NCI-H1930 (cell line): ENCODE measurements around the gene MIB1.

Experiments
- DNase-seq, 2 experiments: peaks; one replicate each; lab custom pipeline; 2025; lab: John Stamatoyannopoulos, UW

The MIB1 gene

GRCh38 chr18:21815101-21815500, 74.5 kb downstream of the MIB1 start:
- DNase-seq: no peak

- no peak for DNase-seq
Observed at GRCh38 chr18:21820033-21820810, 79.6 kb downstream of the MIB1 start.

- no peak for DNase-seq
Observed at GRCh38 chr18:21820811-21821143, 80.2 kb downstream of the MIB1 start.

- DNase-seq: no peak
Observed at GRCh38 chr18:21823848-21824247, 83.3 kb downstream of the MIB1 start.

GRCh38 chr18:21826196-21826595, 85.6 kb downstream of the MIB1 start:
- no peak for DNase-seq

- no peak for DNase-seq
Observed at GRCh38 chr18:21826641-21827302, 86.2 kb downstream of the MIB1 start.

- DNase-seq: no peak
Observed at GRCh38 chr18:21830532-21830931, 89.9 kb downstream of the MIB1 start.

GRCh38 chr18:21831413-21831831, 90.8 kb downstream of the MIB1 start:
- DNase-seq: no peak

GRCh38 chr18:21833604-21834298, 93.2 kb downstream of the MIB1 start:
- DNase-seq: no peak

GRCh38 chr18:21834299-21834660, 93.7 kb downstream of the MIB1 start:
- no peak for DNase-seq

GRCh38 chr18:21841570-21841969, 101.0 kb downstream of the MIB1 start:
- no peak for DNase-seq

GRCh38 chr18:21843341-21843740, 102.7 kb downstream of the MIB1 start:
- DNase-seq: no peak

GRCh38 chr18:21851327-21851961, 110.9 kb downstream of the MIB1 start:
- no peak for DNase-seq

- DNase-seq: no peak
Observed at GRCh38 chr18:21853016-21853415, 112.4 kb downstream of the MIB1 start.

GRCh38 chr18:21853775-21854552, 113.4 kb downstream of the MIB1 start:
- no peak for DNase-seq

- DNase-seq: no peak
Observed at GRCh38 chr18:21855432-21855831, 114.8 kb downstream of the MIB1 start.

- DNase-seq: no peak
Observed at GRCh38 chr18:21857871-21858270, 117.3 kb downstream of the MIB1 start.

- DNase-seq: no peak
Observed at GRCh38 chr18:21858544-21858943, 118.0 kb downstream of the MIB1 start.

GRCh38 chr18:21864386-21864785, 123.8 kb downstream of the MIB1 start:
- DNase-seq: no peak

- DNase-seq: peak in 1 of 2 experiments; percentile 15
Observed at GRCh38 chr18:21865043-21865442, 124.5 kb downstream of the MIB1 start.

GRCh38 chr18:21868770-21869169, 128.2 kb downstream of the MIB1 start:
- DNase-seq: no peak

GRCh38 chr18:21889570-21889969, 149.0 kb downstream of the MIB1 start:
- no peak for DNase-seq
